ENCODE measurements around the gene ZDHHC18. TPM values are rescaled to one million over a fixed set of nuclear protein-coding genes. Genes with fewer than 3 reads are reported as not detected.

ZDHHC18 gene
- total and polyA plus RNA-seq, 2 of the 8 experiments (the other 6 are each of a cell fraction or from before 2014, with no cell fraction given): 29.7 to 49.8 TPM

DNA sequence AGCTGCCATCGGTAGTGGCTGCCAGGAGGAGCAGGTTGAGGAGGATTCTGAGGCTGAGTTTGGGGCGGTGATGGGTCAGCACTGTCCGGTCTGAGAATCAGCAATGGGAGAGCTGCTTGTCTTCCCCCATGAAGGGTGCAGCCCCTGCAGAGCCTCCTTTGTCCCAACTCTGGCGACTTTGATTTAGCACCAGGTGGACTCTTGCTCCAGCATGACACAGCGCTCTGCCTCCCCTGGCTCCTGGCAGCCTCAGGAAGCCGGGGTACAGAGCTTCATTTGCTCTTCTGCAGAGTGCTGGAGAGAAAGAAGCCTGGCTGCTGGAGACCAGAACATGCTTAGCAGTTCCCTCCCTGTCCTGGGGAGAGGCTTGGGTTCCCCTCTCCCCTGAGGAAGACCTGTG, 13.3 kb downstream of the ZDHHC18 start:
- Histone ChIP-seq H4K20me1 (replicated peaks in 1 of 2; ENCODE audit: control insufficient read depth in 1 of 2, insufficient read depth in 2 of 2, low read length in 2 of 2) (peaks cover 0 to 3% of the 10 kb centered on the region in 2 experiments), H3K79me2 (ENCODE audit: control insufficient read depth in 1 of 2, insufficient read depth in 2 of 2, low read length in 2 of 2) (no peaks in the 10 kb centered on the region), H4K91ac (replicated peaks; ENCODE audit: insufficient read length, low read length) (no peak overlapping the region), H2BK120ac (replicated peaks; ENCODE audit: low read depth, low read length) (no peak overlapping the region), H3K79me1 (ENCODE audit: low read depth, low read length) (no peaks in the 10 kb centered on the region), H2AFZ (ENCODE audit: low read length) (no peak overlapping the region), H2AK5ac (ENCODE audit: low read depth, low read length) (no peak overlapping the region), H3K27ac (ENCODE audit: low read depth, low read length) (no peak overlapping the region; the same call in 1 of the 2 replicates), H3K23me2 (ENCODE audit: low read depth, low read length) (no peaks in the 10 kb centered on the region), H4K5ac (ENCODE audit: insufficient read length, low read depth, low read length) (no peak overlapping the region), H3K56ac (replicated peaks; ENCODE audit: insufficient read length, low read depth, low read length) (no peak overlapping the region), H3K36me3 (ENCODE audit: control insufficient read depth in 2 of 4, insufficient read depth in 4 of 4, low read length in 3 of 4) (peaks cover 0 to 4% (median 2%) of the 10 kb centered on the region in 4 experiments; a peak in 6 of 8 replicates), H3K23ac (ENCODE audit: insufficient read length) (no peak overlapping the region), H2BK20ac (ENCODE audit: low read length) (no peak overlapping the region), H3K4me1 (replicated peaks in 1 of 4; ENCODE audit: control insufficient read depth in 3 of 4, insufficient read depth in 4 of 4, low read length in 3 of 4) (no peaks in the 10 kb centered on the region), H3K9ac (replicated peaks in 1 of 4; ENCODE audit: extremely low read depth in 1 of 4, low read depth in 3 of 4, low read length in 3 of 4) (no peak overlapping the region), H3K4me2 (ENCODE audit: insufficient read depth in 1 of 2, low read depth in 2 of 2, low read length in 2 of 2) (no peak overlapping the region), H2BK5ac (ENCODE audit: low read depth, low read length) (no peak overlapping the region), H4K8ac (ENCODE audit: extremely low read depth, insufficient read depth, low read length) (no peak overlapping the region), H2BK12ac (ENCODE audit: low read depth, low read length) (no peak overlapping the region), H3K4me3 (ENCODE audit: extremely low read depth in 1 of 4, insufficient read depth in 2 of 4, low read depth in 3 of 4, low read length in 4 of 4) (no peak overlapping the region), H3K14ac (ENCODE audit: insufficient read length) (no peak overlapping the region), H3K4ac (replicated peaks; ENCODE audit: insufficient read length, low read depth, low read length) (no peak overlapping the region), H3K9me3 (ENCODE audit: insufficient read depth in 2 of 2, low read depth in 1 of 2, low read length in 1 of 2) (no peaks in the 10 kb centered on the region), H3K27me3 (replicated peaks in 1 of 4; ENCODE audit: control insufficient read depth in 3 of 4, extremely low read depth in 1 of 4, insufficient read depth in 3 of 4, low read length in 3 of 4) (no peaks in the 10 kb centered on the region), H2BK15ac (ENCODE audit: low read length) (no peak overlapping the region), H3K18ac (ENCODE audit: extremely low read depth, low read length) (no peak overlapping the region)
- CTCF ChIA-PET (ENCODE audit: partially characterized antibody): interaction anchor here (0.6 to 12.8 kb wide), 6 partner anchors 15 to 289 kb away, joined by 3 to 125 read pairs (median 4); partner anchors contain the start of gene SFN
- FAIRE-seq (no peak), DNase-seq (ENCODE audit: low read depth in 1 of 2, low spot score in 2 of 2) (no peak)
- POLR2A ChIA-PET (ENCODE audit: partially characterized antibody): interaction anchor here (1.1 kb wide), 1 partner anchor 47 kb away, joined by 3 read pairs; no protein-coding TSS in a partner anchor
- 92% methylated on average over 6 of the region's 6 CpGs; no CpG with 5 or more reads in 1 of the 2 experiments for whole genome bisulfite sequencing, 2 experiments (ENCODE audit: extremely low coverage in 1 of 2, insufficient coverage in 1 of 2, insufficient read length in 1 of 2, insufficient replicate concordance in 2 of 2, low coverage in 1 of 2, low lambda C conversion rate in 2 of 2, missing lambda C conversion rate in 1 of 2)
- TF ChIP-seq MAFK (IDR thresholded peaks at IDR 0.05; ENCODE audit: low read depth, low read length) (no peak), YY1 (IDR thresholded peaks at IDR 0.05; ENCODE audit: low read depth, low read length) (no peak), SUZ12 (IDR thresholded peaks at IDR 0.05; ENCODE audit: low read length) (no peak), SP1 (IDR thresholded peaks at IDR 0.05; ENCODE audit: low read depth, low read length) (no peak), ASH2L (IDR thresholded peaks at IDR 0.05; ENCODE audit: low read length) (no peak), RBBP5 (IDR thresholded peaks at IDR 0.05; ENCODE audit: borderline replicate concordance, low read depth, low read length) (no peak), CHD1 (IDR thresholded peaks at IDR 0.05; ENCODE audit: low read depth, low read length) (no peak), TBP (IDR thresholded peaks at IDR 0.05; ENCODE audit: low read depth, low read length) (no peak), KDM4A (IDR thresholded peaks at IDR 0.05; ENCODE audit: low read depth, low read length, severe bottlenecking) (no peak), KDM1A (IDR thresholded peaks at IDR 0.05; ENCODE audit: borderline replicate concordance, low read length) (no peak), ZNF274 (IDR thresholded peaks at IDR 0.05; ENCODE audit: borderline replicate concordance, extremely low read depth, low read length) (no peak), CHD2 (IDR thresholded peaks at IDR 0.05; ENCODE audit: low read length) (no peak), RAD21 (IDR thresholded peaks at IDR 0.05 in 1 of 2, conservative IDR thresholded peaks at IDR 0.05 in 1 of 2; ENCODE audit: low read depth in 2 of 2, low read length in 2 of 2) (no peak), BRCA1 (IDR thresholded peaks at IDR 0.05; ENCODE audit: low read depth, low read length) (no peak)

Data from H1 (cell line).